NCI-H1417 (cell line): Measurements from ENCODE around the gene TIPIN.

ENCODE experiments used
- DNase-seq, 3 experiments: peaks; one replicate each; lab custom pipeline; 2025; lab: John Stamatoyannopoulos, UW

The TIPIN gene

GRCh38 chr15:66298803-66299251 lies 57.7 kb downstream of the TIPIN start:
- no peak for DNase-seq

- DNase-seq = no peak
Observed at GRCh38 chr15:66296186-66296585, 60.3 kb downstream of the TIPIN start.

GRCh38 chr15:66294932-66295235 lies 61.6 kb downstream of the TIPIN start:
- DNase-seq = peak in 1 of 3 experiments; percentile 65

- DNase-seq = peak in 2 of 3 experiments; percentile 91 to 94
Observed at GRCh38 chr15:66294157-66294931, 62.1 kb downstream of the TIPIN start.

- DNase-seq = peak; percentile 55 to 97 (median 92)
Observed at GRCh38 chr15:66293419-66294156, 62.9 kb downstream of the TIPIN start, which contains the start of gene DIS3L. Gene DIS3L (plus strand): TSS chr15:66293568. CDS start chr15:66293597, 29 bp downstream.

GRCh38 chr15:66292571-66293418 lies 63.7 kb downstream of the TIPIN start:
- peak in 2 of 3 experiments; percentile 38 to 92 for DNase-seq

GRCh38 chr15:66291816-66292570 lies 64.5 kb downstream of the TIPIN start:
- DNase-seq = peak in 2 of 3 experiments; percentile 38 to 58

- peak in 1 of 3 experiments; percentile 26 for DNase-seq
Observed at GRCh38 chr15:66290518-66290917, 66.0 kb downstream of the TIPIN start.

GRCh38 chr15:66290007-66290406 lies 66.5 kb downstream of the TIPIN start:
- DNase-seq = no peak

- DNase-seq = no peak
Observed at GRCh38 chr15:66288551-66289185, 67.8 kb downstream of the TIPIN start.

GRCh38 chr15:66288093-66288492 lies 68.4 kb downstream of the TIPIN start:
- no peak for DNase-seq

- DNase-seq = peak in 2 of 3 experiments; percentile 37 to 85
Observed at GRCh38 chr15:66287461-66288057, 68.9 kb downstream of the TIPIN start.
